Endothelial cell (in vitro differentiated cells): ENCODE measurements around the gene CDC42BPA. TPM values are rescaled to one million over a fixed set of nuclear protein-coding genes. Genes with fewer than 3 reads are reported as not detected.

Experiments
- DNase-seq: peaks from one replicate; pipeline ENCODE4 v3.0.0; 2021; ENCODE audit warnings: low spot score
- H3K27ac Mint-ChIP-seq: one replicate; pipeline ENCODE4 v1.8.0; 2021; ENCODE audit warnings: mixed read lengths, inconsistent platforms; ENCODE audit not compliant: unreplicated experiment
- H3K27me3 Mint-ChIP-seq: one replicate; pipeline ENCODE4 v1.8.0; 2021; ENCODE audit warnings: mild to moderate bottlenecking, moderate library complexity, mixed read lengths, inconsistent platforms; ENCODE audit not compliant: unreplicated experiment
- H3K36me3 Mint-ChIP-seq: one replicate; pipeline ENCODE4 v1.8.0; 2021; ENCODE audit warnings: mild to moderate bottlenecking, low read depth, mixed read lengths, inconsistent platforms; ENCODE audit not compliant: unreplicated experiment
- H3K4me1 Mint-ChIP-seq: one replicate; pipeline ENCODE4 v1.8.0; 2021; ENCODE audit warnings: mild to moderate bottlenecking, mixed read lengths, inconsistent platforms; ENCODE audit not compliant: unreplicated experiment
- H3K4me3 Mint-ChIP-seq: one replicate; pipeline ENCODE4 v1.8.0; 2021; ENCODE audit warnings: mild to moderate bottlenecking, mixed read lengths, inconsistent platforms; ENCODE audit not compliant: unreplicated experiment
- H3K9me3 Mint-ChIP-seq: one replicate; pipeline ENCODE4 v1.8.0; 2021; ENCODE audit warnings: mixed read lengths, inconsistent platforms; ENCODE audit not compliant: unreplicated experiment
- total RNA-seq: library from RNA; stranded (reverse); fragmentation: NEBNext Ultra II Directional; extraction: Animal tissue kit (Norgen Biotek cat#: 25700); gene quantifications from one replicate; pipeline ENCODE4 v1.2.1, GENCODE V29; 2021; ENCODE audit not compliant: unreplicated experiment
- TF ChIP-seq, protein P1 (sequence below): fragments of 200-600 bp; sonication (generic); IDR thresholded peaks from one replicate; pipeline ENCODE4 v1.5.0; 2021; ENCODE audit warnings: antibody characterized with exemption; ENCODE audit not compliant: unreplicated experiment

CDC42BPA gene
- total RNA-seq, 1 donor from 2014 or later, result 41.4 TPM

DNA sequence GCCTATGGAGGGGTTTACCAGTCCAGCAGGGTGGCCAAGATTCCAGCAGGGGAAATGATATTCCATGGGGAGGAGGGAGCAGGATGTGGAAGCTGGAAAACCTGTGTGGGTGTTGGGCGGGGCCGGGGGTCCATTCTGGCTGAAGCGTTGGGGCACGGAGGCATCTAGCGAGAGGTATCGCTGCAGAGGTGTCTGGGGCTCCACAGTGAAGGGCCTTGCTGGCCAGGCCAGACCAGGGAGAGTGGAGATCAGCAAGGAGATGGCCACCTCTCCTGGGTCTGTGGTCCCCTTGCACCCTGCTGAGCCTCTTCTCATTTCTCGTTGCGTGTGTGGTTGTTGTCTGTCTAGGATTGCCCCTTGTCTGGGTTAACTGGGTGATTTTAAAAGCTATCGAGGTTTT is 372.0 kb downstream of the CDC42BPA start:
- Mint-ChIP-seq H3K4me1 (peaks cover 57% of the 10 kb centered on the region), H3K27ac (no peak overlapping the region), H3K9me3 (no peaks in the 10 kb centered on the region), H3K36me3 (peaks cover 11% of the 10 kb centered on the region), H3K4me3 (no peak overlapping the region), H3K27me3 (peaks cover 11% of the 10 kb centered on the region)
- TF ChIP-seq, protein P1, sequence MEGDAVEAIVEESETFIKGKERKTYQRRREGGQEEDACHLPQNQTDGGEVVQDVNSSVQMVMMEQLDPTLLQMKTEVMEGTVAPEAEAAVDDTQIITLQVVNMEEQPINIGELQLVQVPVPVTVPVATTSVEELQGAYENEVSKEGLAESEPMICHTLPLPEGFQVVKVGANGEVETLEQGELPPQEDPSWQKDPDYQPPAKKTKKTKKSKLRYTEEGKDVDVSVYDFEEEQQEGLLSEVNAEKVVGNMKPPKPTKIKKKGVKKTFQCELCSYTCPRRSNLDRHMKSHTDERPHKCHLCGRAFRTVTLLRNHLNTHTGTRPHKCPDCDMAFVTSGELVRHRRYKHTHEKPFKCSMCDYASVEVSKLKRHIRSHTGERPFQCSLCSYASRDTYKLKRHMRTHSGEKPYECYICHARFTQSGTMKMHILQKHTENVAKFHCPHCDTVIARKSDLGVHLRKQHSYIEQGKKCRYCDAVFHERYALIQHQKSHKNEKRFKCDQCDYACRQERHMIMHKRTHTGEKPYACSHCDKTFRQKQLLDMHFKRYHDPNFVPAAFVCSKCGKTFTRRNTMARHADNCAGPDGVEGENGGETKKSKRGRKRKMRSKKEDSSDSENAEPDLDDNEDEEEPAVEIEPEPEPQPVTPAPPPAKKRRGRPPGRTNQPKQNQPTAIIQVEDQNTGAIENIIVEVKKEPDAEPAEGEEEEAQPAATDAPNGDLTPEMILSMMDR, result no peak
- DNase-seq, result no peak

DNA sequence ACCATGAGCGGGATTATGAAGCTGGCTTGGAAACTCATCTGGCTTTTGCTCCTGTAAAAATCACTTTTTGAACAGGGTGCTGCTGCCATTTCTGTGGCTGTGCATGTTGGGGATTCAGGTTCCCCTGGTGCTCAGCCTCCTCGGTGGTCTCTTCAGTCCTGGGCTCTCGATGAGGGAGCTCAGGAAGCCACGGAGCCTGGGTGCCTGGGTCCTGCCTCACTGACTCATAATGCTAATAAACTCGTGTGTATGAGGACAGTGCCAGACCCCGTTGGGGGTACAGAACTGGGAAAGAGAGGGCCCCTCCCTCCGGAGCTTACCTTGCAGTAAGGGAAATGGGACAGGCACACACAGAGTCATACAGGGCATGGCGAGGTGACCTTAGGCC is 372.4 kb downstream of the CDC42BPA start:
- Mint-ChIP-seq H3K9me3 (no peaks in the 10 kb centered on the region), H3K4me1 (peaks cover 55% of the 10 kb centered on the region), H3K27ac (no peak overlapping the region), H3K27me3 (peaks cover 12% of the 10 kb centered on the region), H3K36me3 (peaks cover 11% of the 10 kb centered on the region), H3K4me3 (no peak overlapping the region)
- TF ChIP-seq, protein P1, result no peak
- DNase-seq, result no peak

DNA sequence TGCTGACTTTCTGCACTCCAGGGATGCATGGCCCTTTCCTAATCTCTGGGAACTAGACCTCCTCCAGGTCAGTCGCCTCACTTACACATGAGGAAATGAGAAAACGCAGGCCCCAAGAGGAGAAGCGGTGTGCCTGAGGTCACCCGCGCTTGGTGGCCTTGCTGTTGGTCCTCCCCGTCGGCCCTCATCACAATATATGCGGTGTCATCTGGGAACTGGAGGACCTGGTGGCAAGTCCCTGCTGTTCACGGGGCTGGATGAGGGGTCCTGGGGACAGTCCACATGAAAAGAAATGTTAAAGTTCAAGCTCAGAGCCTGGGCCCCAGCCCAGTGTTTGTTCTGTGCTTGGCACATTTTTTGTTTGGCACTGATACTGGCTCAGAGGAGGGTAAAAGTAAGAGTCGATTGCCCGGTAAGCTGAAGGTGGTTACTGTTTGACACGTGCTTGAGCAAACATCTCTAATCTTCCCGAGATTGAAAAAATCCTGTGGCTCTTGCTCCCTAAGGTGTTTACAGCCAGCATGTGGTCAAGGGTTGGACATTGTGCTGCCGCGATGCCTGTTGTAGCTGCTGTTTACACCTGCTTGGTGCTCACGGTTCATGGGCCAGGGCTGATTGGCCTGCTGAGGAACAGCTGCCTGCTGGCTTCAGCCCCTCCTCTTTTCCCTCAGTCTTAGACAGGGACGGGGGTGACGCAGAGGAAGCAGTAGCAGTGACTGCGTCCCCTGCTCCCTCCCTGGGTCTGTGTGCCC is 373.0 kb downstream of the CDC42BPA start:
- H3K27me3 Mint-ChIP-seq, result peaks cover 15% of the 10 kb centered on the region
- no peak overlapping the region for H3K4me3 Mint-ChIP-seq
- no peak overlapping the region for H3K27ac Mint-ChIP-seq
- H3K36me3 Mint-ChIP-seq, result peaks cover 11% of the 10 kb centered on the region
- peaks cover 54% of the 10 kb centered on the region for H3K4me1 Mint-ChIP-seq
- H3K9me3 Mint-ChIP-seq, result no peaks in the 10 kb centered on the region
- DNase-seq, result no peak
- TF ChIP-seq, protein P1, result no peak

DNA sequence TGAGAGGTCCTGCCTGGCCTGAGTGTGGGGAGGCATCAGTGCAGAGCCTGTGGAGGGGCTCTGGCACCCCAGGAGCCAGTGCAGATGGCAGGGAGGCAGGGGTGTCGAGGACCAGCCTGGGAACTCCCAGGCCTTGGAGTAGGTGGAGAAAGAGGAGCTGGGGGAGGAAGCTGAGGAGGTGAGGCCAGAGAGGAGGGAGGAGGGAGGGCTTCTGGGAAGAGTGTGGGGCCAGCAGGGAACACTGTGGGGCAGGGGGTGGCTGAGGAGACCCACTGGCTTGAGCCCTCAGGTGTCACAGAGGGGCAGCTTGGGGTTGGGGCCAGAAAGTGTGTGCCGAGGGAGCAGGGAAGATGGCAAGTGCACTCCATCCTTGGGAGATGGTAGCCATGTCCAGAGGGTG is 374.4 kb downstream of the CDC42BPA start:
- peaks cover 18% of the 10 kb centered on the region for H3K27me3 Mint-ChIP-seq
- no peak for DNase-seq
- peaks cover 55% of the 10 kb centered on the region for H3K4me1 Mint-ChIP-seq
- no peaks in the 10 kb centered on the region for H3K9me3 Mint-ChIP-seq
- H3K36me3 Mint-ChIP-seq, result peaks cover 11% of the 10 kb centered on the region
- H3K27ac Mint-ChIP-seq, result peak overlapping the region; percentile 84
- peak overlapping the region; percentile 71 for H3K4me3 Mint-ChIP-seq
- TF ChIP-seq, protein P1, result no peak

DNA sequence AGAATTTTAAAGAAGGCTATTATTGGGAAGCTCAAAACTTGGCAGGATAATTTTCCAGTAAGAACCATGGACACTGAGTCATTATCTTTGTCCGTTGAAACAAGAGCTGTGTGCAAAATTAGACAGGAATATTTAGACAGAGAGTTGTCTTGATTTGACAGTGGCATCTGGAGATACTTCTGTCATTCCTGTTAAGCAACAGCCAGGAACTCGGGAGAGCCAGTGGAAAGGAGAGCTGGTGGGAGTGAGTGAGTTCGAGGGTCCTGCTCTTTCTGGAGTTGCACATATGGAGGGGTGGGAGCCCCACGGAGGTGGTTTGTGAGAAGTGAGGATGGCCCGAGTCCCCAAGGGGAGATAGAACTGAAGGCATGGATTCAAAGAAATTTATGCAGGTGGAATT is 375.1 kb downstream of the CDC42BPA start:
- peaks cover 11% of the 10 kb centered on the region for H3K36me3 Mint-ChIP-seq
- peaks cover 18% of the 10 kb centered on the region for H3K27me3 Mint-ChIP-seq
- H3K4me3 Mint-ChIP-seq, result no peak overlapping the region
- TF ChIP-seq, protein P1, result no peak
- DNase-seq, result no peak
- H3K27ac Mint-ChIP-seq, result peak overlapping the region; percentile 74
- no peaks in the 10 kb centered on the region for H3K9me3 Mint-ChIP-seq
- peaks cover 61% of the 10 kb centered on the region for H3K4me1 Mint-ChIP-seq
